Measurements from ENCODE around the gene LRP2BP. TPM values are rescaled to one million over a fixed set of nuclear protein-coding genes. Genes with fewer than 3 reads are reported as not detected.

The LRP2BP gene
- total and polyA plus RNA-seq, 2 of the 4 experiments (the other 2 are of a cell fraction): 0.10 to 0.18 TPM

Small RNA genes lying within 50 kb of the gene (microRNA-seq; reads per million reads assigned to microRNA genes)
- not detected for gene RF00019 (ENCODE audit: insufficient read depth, insufficient read length)

Small RNA genes lying within 50 kb of the gene (small RNA-seq; reads per million reads assigned to genes)
- gene RF00019: 0 reads per million in 5 experiments

Other genes with a start within 250 kb of the LRP2BP start
- 16.0 and 33.9 TPM in 2 replicates for gene CFAP97, start 191.9 kb downstream of the LRP2BP start, total RNA-seq (2012; rRNA removed)
- 12.7 and 14.5 TPM in 2 replicates for gene CFAP97, start 191.9 kb downstream of the LRP2BP start, polyA plus RNA-seq (2012; rRNA removed)
- gene SNX25, start 186.3 kb downstream of the LRP2BP start, total RNA-seq (2012; rRNA removed): 28.3 and 30.0 TPM in 2 replicates
- gene SNX25, start 186.3 kb downstream of the LRP2BP start, polyA plus RNA-seq (2012; rRNA removed): 9.2 and 11.4 TPM in 2 replicates
- gene ANKRD37, start 917 bp upstream of the LRP2BP start, total RNA-seq (2012; rRNA removed): 4.4 and 8.2 TPM in 2 replicates
- 7.1 and 8.4 TPM in 2 replicates for gene ANKRD37, start 917 bp upstream of the LRP2BP start, polyA plus RNA-seq (2012; rRNA removed)
- gene UFSP2, start 30.0 kb upstream of the LRP2BP start, total RNA-seq (2012; rRNA removed): 43.7 and 43.9 TPM in 2 replicates
- 19.4 and 21.8 TPM in 2 replicates for gene UFSP2, start 30.0 kb upstream of the LRP2BP start, polyA plus RNA-seq (2012; rRNA removed)
- 0.90 and 1.4 TPM in 2 replicates for gene CCDC110, start 75.8 kb upstream of the LRP2BP start, total RNA-seq (2012; rRNA removed)
- gene CCDC110, start 75.8 kb upstream of the LRP2BP start, polyA plus RNA-seq (2012; rRNA removed): 0.37 and 0.46 TPM in 2 replicates
- 8.9 and 11.7 TPM in 2 replicates for gene PDLIM3, start 139.6 kb upstream of the LRP2BP start, total RNA-seq (2012; rRNA removed)
- 6.4 and 6.8 TPM in 2 replicates for gene PDLIM3, start 139.6 kb upstream of the LRP2BP start, polyA plus RNA-seq (2012; rRNA removed)

Measured in IMR-90 (cell line).